Neural cell (in vitro differentiated cells): ENCODE data around the gene VSTM4.

Experiments
- EP300 ChIP-seq: fragments of 450-650 bp; conservative IDR thresholded peaks from 2 replicates; pipeline ENCODE4 v1.6.1; 2014; ENCODE audit warnings: antibody characterized with exemption, mild to moderate bottlenecking, moderate library complexity; ENCODE audit not compliant: poor library complexity, severe bottlenecking
- EZH2 ChIP-seq: fragments of 200-600, 300-800 bp; shearing (Covaris generic), sonication (generic); IDR thresholded peaks from 2 replicates; pipeline ENCODE4 v1.6.1; 2014; ENCODE audit warnings: antibody characterized with exemption, low read length, borderline replicate concordance, mild to moderate bottlenecking; ENCODE audit not compliant: insufficient read depth, poor library complexity, severe bottlenecking
- MXI1 ChIP-seq: fragments of 450-650 bp; conservative IDR thresholded peaks from 2 replicates; pipeline ENCODE4 v1.6.1; 2014; ENCODE audit warnings: antibody characterized with exemption, mild to moderate bottlenecking; ENCODE audit not compliant: poor library complexity, severe bottlenecking
- POLR2AphosphoS5 ChIP-seq: IDR thresholded peaks from 2 replicates; pipeline ENCODE4 v1.6.1; 2012
- RAD21 ChIP-seq: fragments of 450-650 bp; conservative IDR thresholded peaks from 2 replicates; pipeline ENCODE4 v1.6.1; 2014; ENCODE audit warnings: antibody characterized with exemption, mild to moderate bottlenecking, moderate library complexity
- TAF1 ChIP-seq: IDR thresholded peaks from 2 replicates; pipeline ENCODE4 v1.6.1; 2012; ENCODE audit warnings: low read depth
- TF ChIP-seq, protein P1 (sequence below): fragments of 450-650 bp; IDR thresholded peaks from 2 replicates; pipeline ENCODE4 v1.5.1; 2014; ENCODE audit warnings: antibody characterized with exemption, mild to moderate bottlenecking, moderate library complexity; ENCODE audit not compliant: poor library complexity, severe bottlenecking
- TF ChIP-seq, protein P2 (sequence below): IDR thresholded peaks from 2 replicates; pipeline ENCODE4 v1.6.1; 2012; ENCODE audit warnings: borderline replicate concordance

DNA sequence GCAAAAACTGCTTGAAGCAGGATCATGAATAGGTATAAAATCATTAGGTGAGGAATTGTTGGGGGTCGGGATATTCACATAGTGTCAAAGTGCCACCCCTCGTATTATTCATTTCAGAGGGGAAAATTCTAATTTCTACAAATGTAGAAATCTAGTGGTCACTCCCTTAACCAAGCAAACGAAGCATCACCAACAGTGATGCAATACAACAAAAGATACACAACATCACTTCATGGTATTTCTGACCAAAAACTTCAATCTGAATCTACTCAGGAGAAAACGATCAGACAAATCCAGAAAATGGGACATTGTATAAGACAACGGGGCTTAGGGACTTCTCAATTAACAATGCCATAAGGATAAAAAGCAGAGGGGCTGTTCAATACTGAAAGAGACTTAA is 44.8 kb upstream of the VSTM4 start:
- TF ChIP-seq, protein P1, sequence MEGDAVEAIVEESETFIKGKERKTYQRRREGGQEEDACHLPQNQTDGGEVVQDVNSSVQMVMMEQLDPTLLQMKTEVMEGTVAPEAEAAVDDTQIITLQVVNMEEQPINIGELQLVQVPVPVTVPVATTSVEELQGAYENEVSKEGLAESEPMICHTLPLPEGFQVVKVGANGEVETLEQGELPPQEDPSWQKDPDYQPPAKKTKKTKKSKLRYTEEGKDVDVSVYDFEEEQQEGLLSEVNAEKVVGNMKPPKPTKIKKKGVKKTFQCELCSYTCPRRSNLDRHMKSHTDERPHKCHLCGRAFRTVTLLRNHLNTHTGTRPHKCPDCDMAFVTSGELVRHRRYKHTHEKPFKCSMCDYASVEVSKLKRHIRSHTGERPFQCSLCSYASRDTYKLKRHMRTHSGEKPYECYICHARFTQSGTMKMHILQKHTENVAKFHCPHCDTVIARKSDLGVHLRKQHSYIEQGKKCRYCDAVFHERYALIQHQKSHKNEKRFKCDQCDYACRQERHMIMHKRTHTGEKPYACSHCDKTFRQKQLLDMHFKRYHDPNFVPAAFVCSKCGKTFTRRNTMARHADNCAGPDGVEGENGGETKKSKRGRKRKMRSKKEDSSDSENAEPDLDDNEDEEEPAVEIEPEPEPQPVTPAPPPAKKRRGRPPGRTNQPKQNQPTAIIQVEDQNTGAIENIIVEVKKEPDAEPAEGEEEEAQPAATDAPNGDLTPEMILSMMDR = no peak
- TF ChIP-seq, protein P2, sequence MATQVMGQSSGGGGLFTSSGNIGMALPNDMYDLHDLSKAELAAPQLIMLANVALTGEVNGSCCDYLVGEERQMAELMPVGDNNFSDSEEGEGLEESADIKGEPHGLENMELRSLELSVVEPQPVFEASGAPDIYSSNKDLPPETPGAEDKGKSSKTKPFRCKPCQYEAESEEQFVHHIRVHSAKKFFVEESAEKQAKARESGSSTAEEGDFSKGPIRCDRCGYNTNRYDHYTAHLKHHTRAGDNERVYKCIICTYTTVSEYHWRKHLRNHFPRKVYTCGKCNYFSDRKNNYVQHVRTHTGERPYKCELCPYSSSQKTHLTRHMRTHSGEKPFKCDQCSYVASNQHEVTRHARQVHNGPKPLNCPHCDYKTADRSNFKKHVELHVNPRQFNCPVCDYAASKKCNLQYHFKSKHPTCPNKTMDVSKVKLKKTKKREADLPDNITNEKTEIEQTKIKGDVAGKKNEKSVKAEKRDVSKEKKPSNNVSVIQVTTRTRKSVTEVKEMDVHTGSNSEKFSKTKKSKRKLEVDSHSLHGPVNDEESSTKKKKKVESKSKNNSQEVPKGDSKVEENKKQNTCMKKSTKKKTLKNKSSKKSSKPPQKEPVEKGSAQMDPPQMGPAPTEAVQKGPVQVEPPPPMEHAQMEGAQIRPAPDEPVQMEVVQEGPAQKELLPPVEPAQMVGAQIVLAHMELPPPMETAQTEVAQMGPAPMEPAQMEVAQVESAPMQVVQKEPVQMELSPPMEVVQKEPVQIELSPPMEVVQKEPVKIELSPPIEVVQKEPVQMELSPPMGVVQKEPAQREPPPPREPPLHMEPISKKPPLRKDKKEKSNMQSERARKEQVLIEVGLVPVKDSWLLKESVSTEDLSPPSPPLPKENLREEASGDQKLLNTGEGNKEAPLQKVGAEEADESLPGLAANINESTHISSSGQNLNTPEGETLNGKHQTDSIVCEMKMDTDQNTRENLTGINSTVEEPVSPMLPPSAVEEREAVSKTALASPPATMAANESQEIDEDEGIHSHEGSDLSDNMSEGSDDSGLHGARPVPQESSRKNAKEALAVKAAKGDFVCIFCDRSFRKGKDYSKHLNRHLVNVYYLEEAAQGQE = no peak
- no peak for TF ChIP-seq MXI1
- TF ChIP-seq EP300 = no peak
- no peak for TF ChIP-seq EZH2
- no peak for TF ChIP-seq TAF1
- no peak for TF ChIP-seq RAD21
- TF ChIP-seq POLR2AphosphoS5 = no peak
